Peyer's patch (tissue), 4 donors: ENCODE measurements around the gene EPB41L5.

Source experiments
- POLR2A ChIP-seq, 2 donors: fragments of 450-650 bp; IDR thresholded peaks; one replicate each; pipeline ENCODE4 v1.5.1; 2017; ENCODE audit warnings: antibody characterized with exemption in 2 of 2, mild to moderate bottlenecking in 2 of 2, moderate library complexity in 2 of 2
- TF ChIP-seq, protein P1 (sequence below), 6 experiments: fragments of 450-650 bp in 4 of 6; fragments of 200-600 bp in 2 of 6; sonication (generic) in 1 of 6; IDR thresholded peaks; one replicate each; pipeline ENCODE4 v1.5.1; 2017 to 2019; ENCODE audit warnings: antibody characterized with exemption in 6 of 6, mild to moderate bottlenecking in 3 of 6, moderate library complexity in 1 of 6

DNA sequence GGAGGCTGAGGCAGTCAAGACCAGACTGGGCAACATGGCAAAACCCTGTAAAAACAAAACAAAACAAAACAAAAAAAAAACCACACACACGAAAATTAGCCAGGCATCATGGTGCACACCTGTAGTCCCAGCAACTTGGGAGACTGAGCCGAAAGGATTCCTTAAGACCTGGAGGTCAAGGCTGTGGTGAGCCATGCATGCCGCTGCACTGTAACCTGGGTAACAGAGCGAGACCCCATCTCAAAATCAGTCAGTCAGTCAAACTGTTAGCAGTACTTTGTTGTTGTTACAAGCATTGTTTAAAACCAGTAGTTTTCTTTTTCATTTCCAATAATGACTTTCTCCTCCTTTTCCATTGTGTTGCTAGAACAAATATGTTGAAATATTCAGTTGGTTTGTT is 21.7 kb downstream of the EPB41L5 start:
- TF ChIP-seq, protein P1, sequence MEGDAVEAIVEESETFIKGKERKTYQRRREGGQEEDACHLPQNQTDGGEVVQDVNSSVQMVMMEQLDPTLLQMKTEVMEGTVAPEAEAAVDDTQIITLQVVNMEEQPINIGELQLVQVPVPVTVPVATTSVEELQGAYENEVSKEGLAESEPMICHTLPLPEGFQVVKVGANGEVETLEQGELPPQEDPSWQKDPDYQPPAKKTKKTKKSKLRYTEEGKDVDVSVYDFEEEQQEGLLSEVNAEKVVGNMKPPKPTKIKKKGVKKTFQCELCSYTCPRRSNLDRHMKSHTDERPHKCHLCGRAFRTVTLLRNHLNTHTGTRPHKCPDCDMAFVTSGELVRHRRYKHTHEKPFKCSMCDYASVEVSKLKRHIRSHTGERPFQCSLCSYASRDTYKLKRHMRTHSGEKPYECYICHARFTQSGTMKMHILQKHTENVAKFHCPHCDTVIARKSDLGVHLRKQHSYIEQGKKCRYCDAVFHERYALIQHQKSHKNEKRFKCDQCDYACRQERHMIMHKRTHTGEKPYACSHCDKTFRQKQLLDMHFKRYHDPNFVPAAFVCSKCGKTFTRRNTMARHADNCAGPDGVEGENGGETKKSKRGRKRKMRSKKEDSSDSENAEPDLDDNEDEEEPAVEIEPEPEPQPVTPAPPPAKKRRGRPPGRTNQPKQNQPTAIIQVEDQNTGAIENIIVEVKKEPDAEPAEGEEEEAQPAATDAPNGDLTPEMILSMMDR (IDR thresholded peaks at IDR 0.05), result no peak
- no peak for TF ChIP-seq POLR2A (IDR thresholded peaks at IDR 0.05)
